NT2/D1 (cell line): ENCODE measurements around the gene MGST3.

Source experiments
- SUZ12 ChIP-seq: IDR thresholded peaks from 2 replicates; pipeline ENCODE4 v1.6.1; 2011; ENCODE audit not compliant: insufficient read length, insufficient read depth; ENCODE audit errors: extremely low read depth
- YY1 ChIP-seq: IDR thresholded peaks from 2 replicates; pipeline ENCODE4 v1.6.1; 2011; ENCODE audit not compliant: insufficient read length, insufficient read depth

DNA sequence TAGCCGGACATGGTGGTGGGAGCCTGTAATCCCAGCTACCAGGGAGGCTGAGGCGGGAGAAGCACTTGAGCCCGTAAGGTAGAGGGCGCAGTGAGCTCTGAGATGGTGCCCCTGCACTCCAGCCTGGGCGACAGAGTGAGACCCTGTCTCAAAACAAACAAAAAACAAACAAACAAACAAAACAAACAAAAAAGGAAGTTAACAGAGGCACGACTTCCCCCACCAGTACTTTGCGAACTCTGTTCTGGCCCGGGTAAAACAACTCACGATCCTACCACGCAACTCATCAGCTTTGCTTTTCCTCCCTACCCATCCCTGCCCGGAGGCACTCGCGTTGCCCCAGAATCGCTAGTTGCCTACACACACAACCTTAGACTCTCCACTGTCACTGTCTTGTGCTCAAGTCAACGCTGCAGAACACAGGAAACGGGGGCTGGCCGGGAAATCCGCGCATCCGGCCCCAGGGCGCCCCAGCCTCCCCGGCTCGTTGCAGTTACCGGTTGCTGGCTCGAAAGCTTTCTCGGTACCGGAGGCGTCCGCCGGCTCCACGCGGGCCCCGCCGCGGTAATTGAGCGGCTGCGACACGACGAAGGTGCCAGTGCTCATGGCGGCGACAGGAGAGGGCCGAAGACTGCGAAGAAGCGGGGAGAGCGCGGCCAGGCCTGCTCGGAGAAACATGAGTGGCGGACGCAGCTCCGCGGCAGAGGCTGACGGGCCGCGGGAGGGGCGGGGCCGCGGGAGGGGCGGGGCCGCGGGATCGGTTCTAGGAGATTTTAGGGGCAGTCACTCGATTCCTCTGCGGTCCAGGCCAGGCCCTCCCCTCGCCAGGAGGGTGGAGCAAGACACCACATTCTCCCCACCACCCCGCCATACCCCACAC is 67.1 kb downstream of the MGST3 start, which contains the start of gene ALDH9A1:
- TF ChIP-seq YY1 = no peak
- no peak for TF ChIP-seq SUZ12
